ENCODE measurements around the gene GOLGA2.

GRCh38 chr9:128231638-128232527 is 43.9 kb downstream of the GOLGA2 start:
- TF ChIP-seq CTCF (IDR thresholded peaks at IDR 0.05), result no peak
- TF ChIP-seq POLR2A (IDR thresholded peaks at IDR 0.05), result no peak
